K562 (cell line): ENCODE data around the gene PCBP2. TPM values are rescaled to one million over a fixed set of nuclear protein-coding genes. Genes with fewer than 3 reads are reported as not detected.

ENCODE experiments used
- ARID4B ChIP-seq: sonication (generic); formaldehyde crosslinking; IDR thresholded peaks from 2 replicates; pipeline ENCODE4 v1.8.0; 2022; ENCODE audit warnings: mild to moderate bottlenecking, missing genetic modification reagents
- CHD2 ChIP-seq: IDR thresholded peaks from 2 replicates; pipeline ENCODE4 v1.6.1; 2011; ENCODE audit warnings: low read depth, low read length
- ESRRA ChIP-seq: fragments of 450-650 bp; IDR thresholded peaks from 2 replicates; pipeline ENCODE4 v1.6.1; 2014; ENCODE audit warnings: low read depth, mild to moderate bottlenecking, moderate library complexity, borderline replicate concordance
- FOXM1 ChIP-seq, 2 experiments: fragments of 450-650 bp in 1 of 2; sonication (generic) in 1 of 2; formaldehyde crosslinking in 1 of 2; IDR thresholded peaks; 2 replicates each; pipeline versions ENCODE4 v1.6.1 to v1.9.0; 2017 to 2022; ENCODE audit warnings: low read depth in 2 of 2, mild to moderate bottlenecking in 2 of 2, missing genetic modification reagents in 1 of 2, moderate library complexity in 1 of 2
- MITF ChIP-seq: IDR thresholded peaks from 2 replicates; pipeline ENCODE4 v1.6.1; 2014; ENCODE audit warnings: antibody characterized with exemption
- MLX ChIP-seq, 2 experiments: fragments of 450-650 bp in 1 of 2; sonication (generic) in 1 of 2; formaldehyde crosslinking; conservative IDR thresholded peaks; 2 replicates each; pipeline versions ENCODE4 v1.4.0 to v1.8.1; 2020 to 2022; ENCODE audit warnings: mild to moderate bottlenecking in 1 of 2, missing genetic modification reagents in 1 of 2
- NCOA2 ChIP-seq, 2 experiments: fragments of 450-650 bp; IDR thresholded peaks; 2 replicates each; pipeline ENCODE4 v1.6.1; 2018; ENCODE audit warnings: mild to moderate bottlenecking in 2 of 2, moderate library complexity in 1 of 2; ENCODE audit not compliant: partially characterized antibody in 2 of 2
- NFE2 ChIP-seq: IDR thresholded peaks from 2 replicates; pipeline ENCODE4 v1.6.1; 2014; ENCODE audit warnings: antibody characterized with exemption, low read depth
- PYGO2 ChIP-seq: fragments of 450-650 bp; IDR thresholded peaks from 2 replicates; pipeline ENCODE4 v1.6.1; 2016; ENCODE audit warnings: mild to moderate bottlenecking, missing genetic modification characterization, moderate library complexity, missing compliant biosample characterization
- RAD51 ChIP-seq: fragments of 450-650 bp; IDR thresholded peaks from 2 replicates; pipeline ENCODE4 v1.7.1; 2016; ENCODE audit warnings: low read depth, mild to moderate bottlenecking, borderline replicate concordance
- RCOR1 ChIP-seq, 2 experiments: IDR thresholded peaks; 2 replicates each; pipeline ENCODE4 v1.6.1; 2012; ENCODE audit warnings: low read depth in 2 of 2, low read length in 2 of 2, borderline replicate concordance in 1 of 2, improper control_type of control experiment in 1 of 2
- SLC30A9 ChIP-seq: fragments of 250-450 bp; sonication (Bioruptor Pico); IDR thresholded peaks from 2 replicates; pipeline ENCODE4 v1.8.0; 2022; ENCODE audit warnings: mild to moderate bottlenecking, moderate library complexity
- SMAD1 ChIP-seq: fragments of 150-350 bp; IDR thresholded peaks from 2 replicates; pipeline ENCODE4 v1.6.1; 2014; ENCODE audit warnings: low read length, low read depth; ENCODE audit not compliant: partially characterized antibody
- THAP7 ChIP-seq: fragments of 250-450 bp; sonication (Bioruptor Pico); IDR thresholded peaks from 2 replicates; pipeline ENCODE4 v1.5.0; 2021
- ZBTB49 ChIP-seq: sonication (generic); formaldehyde crosslinking; IDR thresholded peaks from 2 replicates; pipeline ENCODE4 v1.8.0; 2022; ENCODE audit warnings: missing genetic modification reagents, mild to moderate bottlenecking, borderline replicate concordance
- ZC3H11A ChIP-seq: IDR thresholded peaks from 2 replicates; pipeline ENCODE4 v1.6.1; 2012; ENCODE audit warnings: low read depth, low read length, improper control_type of control experiment
- ZNF274 ChIP-seq: IDR thresholded peaks from 2 replicates; pipeline ENCODE4 v1.6.1; 2011; ENCODE audit warnings: low read depth, mild to moderate bottlenecking, low read length, moderate library complexity, borderline replicate concordance
- ZNF778 ChIP-seq: fragments of 450-650 bp; formaldehyde crosslinking; IDR thresholded peaks from 2 replicates; pipeline ENCODE4 v1.4.0; 2020; ENCODE audit warnings: mild to moderate bottlenecking, moderate library complexity
- polyA plus RNA-seq, 8 experiments: library from polyadenylated mRNA; depleted of rRNA in 4 of 8; stranded (reverse) in 5 of 8; unstranded in 3 of 8; fragments of >200 nt; fragmentation: Nextera tagmentation in 2 of 8; fragmentation: Illumina TruSeq in 1 of 8; extraction: Ambion mirVana in 2 of 8; extraction: Trizol in 1 of 8; gene quantifications; 2 replicates each; pipeline versions ENCODE4 v1.2.1 to v1.2.3, GENCODE V29; 2011 to 2014; ENCODE audit warnings: inconsistent platforms in 1 of 8, missing spikeins in 1 of 8
- total RNA-seq, 7 experiments: library from RNA; depleted of rRNA in 6 of 7; stranded (reverse); fragments of >200 nt in 6 of 7; fragmentation: Illumina TruSeq in 2 of 7; extraction: Trizol in 2 of 7; gene quantifications; 2 replicates each; pipeline versions ENCODE4 v1.2.1 to v1.2.3, GENCODE V29; 2011 to 2021; ENCODE audit warnings: low replicate concordance in 1 of 7

The PCBP2 gene
- total and polyA plus RNA-seq, 9 of the 15 experiments (the other 6 are each of a cell fraction or from before 2014, with no cell fraction given), result 137 to 831 (median 328) TPM

GRCh38 chr12:53451661-53452158 lies at the start of gene PCBP2 (continued):
- TF ChIP-seq THAP7 (CRISPR knock-in tag) (no peak), CHD2 (no peak; the same call in 1 of the 2 replicates), SMAD1 (peak; percentile 42), ZBTB49 (CRISPR knock-in tag) (no peak), ESRRA (peak; percentile 74; the same call in 1 of the 2 replicates), RAD51 (peak; percentile 10; the same call in 1 of the 2 replicates), RCOR1 (IDR thresholded peaks at IDR 0.05; ENCODE audit: borderline replicate concordance in 1 of 2, low read depth in 2 of 2, low read length in 2 of 2) (peak; percentile 51 to 93; a peak in 3 of 4 replicates), ARID4B (CRISPR knock-in tag) (no peak), MLX (CRISPR knock-in tag; conservative IDR thresholded peaks at IDR 0.05) (no peak), FOXM1 (IDR thresholded peaks at IDR 0.05; ENCODE audit: low read depth) (peak; percentile 24; the same call in 1 of the 2 replicates), FOXM1 (CRISPR knock-in tag; IDR thresholded peaks at IDR 0.05; ENCODE audit: low read depth) (no peak; the same call in 1 of the 2 replicates), SLC30A9 (CRISPR knock-in tag) (no peak), ZC3H11A (no peak), MITF (no peak), ZNF274 (no peak), NCOA2 (IDR thresholded peaks at IDR 0.05; ENCODE audit: partially characterized antibody in 2 of 2) (no peak), NFE2 (0 out of 2 replicates have a peak, but pooled peaks have one; percentile 33), PYGO2 (tag) (no peak), ZNF778 (CRISPR knock-in tag) (no peak)
